GM23338 (cell line): ENCODE data around the gene HTR2B. TPM values are rescaled to one million over a fixed set of nuclear protein-coding genes. Genes with fewer than 3 reads are reported as not detected.

ENCODE experiments used
- ATAC-seq: fragments of 200-7000 bp; cut with Tn5 transposase; 3 replicates; pipeline ENCODE4 v1.9.1; 2020
- DNase-seq: peaks from one replicate; pipeline ENCODE4 v3.0.0-alpha.2; 2015; ENCODE audit warnings: low spot score
- H2AFZ ChIP-seq: fragments of 200-600 bp; sonication (generic); 2 replicates; pipeline ENCODE4 v1.8.0; 2016; ENCODE audit warnings: antibody characterized with exemption, mild to moderate bottlenecking, moderate library complexity
- H3F3A ChIP-seq: fragments of 200-600 bp; sonication (generic); replicated peaks from 2 replicates; pipeline ENCODE4 v1.8.0; 2017; ENCODE audit warnings: antibody characterized with exemption, mixed run types, low read depth
- H3K27ac ChIP-seq: fragments of 200-600 bp; sonication (generic); 2 replicates; pipeline ENCODE4 v1.6.1; 2016; ENCODE audit warnings: low read depth
- H3K27me3 ChIP-seq: fragments of 200-600 bp; sonication (generic); 2 replicates; pipeline ENCODE4 v1.8.0; 2016; ENCODE audit warnings: mild to moderate bottlenecking, mixed run types, moderate library complexity; ENCODE audit not compliant: insufficient read depth
- H3K36me3 ChIP-seq: fragments of 200-600 bp; sonication (generic); 2 replicates; pipeline ENCODE4 v1.8.0; 2016; ENCODE audit warnings: mild to moderate bottlenecking; ENCODE audit not compliant: insufficient read depth
- H3K4me1 ChIP-seq: fragments of 200-600 bp; sonication (generic); 2 replicates; pipeline ENCODE4 v1.8.0; 2016; ENCODE audit warnings: mild to moderate bottlenecking, moderate library complexity; ENCODE audit not compliant: insufficient read depth
- H3K4me2 ChIP-seq: fragments of 200-600 bp; sonication (generic); 2 replicates; pipeline ENCODE4 v1.7.1; 2017; ENCODE audit warnings: mixed run types
- H3K4me3 ChIP-seq: fragments of 200-600 bp; sonication (generic); 2 replicates; pipeline ENCODE4 v1.6.1; 2016; ENCODE audit warnings: mixed run types
- H3K79me2 ChIP-seq: fragments of 200-600 bp; sonication (generic); replicated peaks from 2 replicates; pipeline ENCODE4 v1.8.0; 2017; ENCODE audit warnings: mild to moderate bottlenecking; ENCODE audit not compliant: insufficient read depth
- H3K9me2 ChIP-seq: fragments of 200-600 bp; sonication (generic); 2 replicates; pipeline ENCODE4 v1.8.0; 2017; ENCODE audit not compliant: insufficient read depth
- H4K20me1 ChIP-seq: fragments of 200-600 bp; sonication (generic); replicated peaks from 2 replicates; pipeline ENCODE4 v1.8.0; 2017; ENCODE audit warnings: mild to moderate bottlenecking; ENCODE audit not compliant: insufficient read depth
- H3K27ac Mint-ChIP-seq: 2 replicates; pipeline ENCODE4 v1.8.0; 2020; ENCODE audit warnings: inconsistent platforms, mild to moderate bottlenecking, moderate library complexity, mixed read lengths
- H3K27me3 Mint-ChIP-seq: 3 replicates; pipeline ENCODE4 v1.8.0; 2022; ENCODE audit warnings: low read depth, mild to moderate bottlenecking, moderate library complexity, mixed read lengths, inconsistent platforms; ENCODE audit not compliant: insufficient read depth, poor library complexity
- H3K36me3 Mint-ChIP-seq: 3 replicates; pipeline ENCODE4 v1.8.0; 2021; ENCODE audit warnings: low read depth, mild to moderate bottlenecking, inconsistent platforms, moderate library complexity, mixed read lengths
- H3K4me1 Mint-ChIP-seq: 3 replicates; pipeline ENCODE4 v1.8.0; 2020; ENCODE audit warnings: mild to moderate bottlenecking, inconsistent platforms, mixed read lengths
- H3K4me3 Mint-ChIP-seq: 3 replicates; pipeline ENCODE4 v1.8.0; 2021; ENCODE audit warnings: moderate library complexity, mild to moderate bottlenecking, inconsistent platforms, mixed read lengths
- H3K9me3 Mint-ChIP-seq: 3 replicates; pipeline ENCODE4 v1.8.0; 2020; ENCODE audit warnings: moderate library complexity, mild to moderate bottlenecking, inconsistent platforms, mixed read lengths
- CTCF ChIP-seq, 2 experiments: fragments of 200-600 bp in 1 of 2; sonication (generic) in 1 of 2; conservative IDR thresholded peaks; 2 replicates each; pipeline versions ENCODE4 v1.5.1 to v1.6.1; 2016 to 2017; ENCODE audit warnings: antibody characterized with exemption in 2 of 2, low read depth in 2 of 2, mild to moderate bottlenecking in 2 of 2, moderate library complexity in 1 of 2
- ETS1 ChIP-seq: IDR thresholded peaks from 2 replicates; pipeline ENCODE4 v1.6.1; 2016; ENCODE audit warnings: antibody characterized with exemption
- EZH2phosphoT487 ChIP-seq: fragments of 200-600 bp; sonication (generic); IDR thresholded peaks from one replicate; pipeline ENCODE4 v1.8.1; 2018; ENCODE audit warnings: antibody characterized with exemption; ENCODE audit not compliant: unreplicated experiment
- JUNB ChIP-seq: IDR thresholded peaks from one replicate; pipeline ENCODE4 v1.6.1; 2016; ENCODE audit warnings: antibody characterized with exemption; ENCODE audit not compliant: unreplicated experiment
- NANOG ChIP-seq: IDR thresholded peaks from 2 replicates; pipeline ENCODE4 v1.6.1; 2016; ENCODE audit warnings: antibody characterized with exemption, borderline replicate concordance
- POLR2AphosphoS5 ChIP-seq: IDR thresholded peaks from 2 replicates; pipeline ENCODE4 v1.6.1; 2016; ENCODE audit warnings: antibody characterized with exemption, low read depth
- ZNF331 ChIP-seq: fragments of 250-450 bp; sonication (Bioruptor Pico); IDR thresholded peaks from 2 replicates; pipeline ENCODE4 v1.5.0; 2020; ENCODE audit warnings: low read depth, mild to moderate bottlenecking, moderate library complexity
- ZNF462 ChIP-seq: fragments of 250-450 bp; sonication (Bioruptor Pico); IDR thresholded peaks from 2 replicates; pipeline ENCODE4 v1.5.0; 2020; ENCODE audit warnings: mild to moderate bottlenecking, moderate library complexity
- polyA plus RNA-seq: library from polyadenylated mRNA; unstranded; fragments of >200 nt; fragmentation: Nextera tagmentation; extraction: Ambion mirVana; gene quantifications from 2 replicates; pipeline ENCODE4 v1.2.1, GENCODE V29; 2016
- total RNA-seq: library from RNA; depleted of rRNA; stranded (reverse); fragments of >200 nt; shearing (Covaris generic); gene quantifications from 2 replicates; pipeline ENCODE4 v1.2.3, GENCODE V29; 2014

HTR2B gene
- total and polyA plus RNA-seq, 2 experiments from 2014 or later, result 0.16 TPM; not detected in 1

- H4K20me1 ChIP-seq, result no peaks in the 10 kb centered on the region
- Mint-ChIP-seq H3K27ac (no peak overlapping the region), H3K9me3 (no peaks in the 10 kb centered on the region), H3K4me1 (peaks cover 21% of the 10 kb centered on the region; the same call in 2 of the 3 replicates), H3K27me3 (no peaks in the 10 kb centered on the region), H3K36me3 (peaks cover 3% of the 10 kb centered on the region; the same call in 2 of the 3 replicates), H3K4me3 (no peak overlapping the region)
- DNase-seq (no peak), ATAC-seq (no peak)
- no peaks in the 10 kb centered on the region for H3K27me3 ChIP-seq
- no peaks in the 10 kb centered on the region for H3F3A ChIP-seq
- H3K4me2 ChIP-seq, result no peak overlapping the region
- H2AFZ ChIP-seq, result no peak overlapping the region
- H3K79me2 ChIP-seq, result peaks cover 25% of the 10 kb centered on the region
- TF ChIP-seq POLR2AphosphoS5 (no peak), ZNF331 (CRISPR knock-in tag) (no peak), JUNB (no peak), CTCF (conservative IDR thresholded peaks at IDR 0.05; ENCODE audit: low read depth in 2 of 2) (no peak), EZH2phosphoT487 (no peak), NANOG (no peak), ETS1 (no peak), ZNF462 (CRISPR knock-in tag) (no peak)
- H3K9me2 ChIP-seq, result no peaks in the 10 kb centered on the region
- H3K4me1 ChIP-seq, result peaks cover 31% of the 10 kb centered on the region
- 0 out of 2 replicates have a peak, but pooled peaks cover 4% of the 10 kb centered on the region for H3K36me3 ChIP-seq
- H3K4me3 ChIP-seq, result no peak overlapping the region
- no peak overlapping the region for H3K27ac ChIP-seq
Observed at GRCh38 chr2:231134910-231135655, 10.2 kb upstream of the HTR2B start.
